Measurements from ENCODE around the gene LRFN2.

The LRFN2 gene

DNA sequence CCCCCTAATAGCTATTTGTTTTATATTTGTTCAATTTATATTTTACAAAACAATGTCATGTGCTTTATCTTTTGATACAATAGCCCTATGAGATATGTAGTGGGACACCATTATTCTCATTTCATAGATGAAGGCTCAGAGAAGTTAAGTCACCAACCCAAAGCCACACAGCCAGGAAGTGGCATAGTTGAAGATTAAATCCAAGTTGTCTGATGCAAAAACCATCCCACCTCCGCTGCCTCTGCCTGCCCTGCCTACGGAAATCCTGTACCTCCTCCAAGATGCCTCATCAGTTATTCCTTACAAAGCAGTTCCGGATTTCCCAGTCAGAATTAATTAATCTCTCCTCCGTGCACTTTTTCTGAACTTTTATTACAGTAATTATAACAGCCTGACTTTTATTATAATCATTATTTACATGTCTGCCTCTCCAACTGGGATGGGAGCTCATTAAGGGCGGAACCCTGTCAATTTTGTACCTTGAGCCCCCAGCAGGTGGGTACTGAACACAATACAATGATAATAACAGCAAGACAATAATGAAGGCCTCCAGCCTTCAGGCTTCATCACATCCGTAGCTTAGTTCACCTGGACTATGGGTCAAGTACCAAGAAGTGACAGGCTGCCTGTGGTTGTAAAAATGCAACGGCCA, 54.7 kb downstream of the LRFN2 start:
- H3K4me3 ChIP-seq (ENCODE audit: low read length), result no peak overlapping the region
- no peak for DNase-seq (ENCODE audit: low read depth)
- TF ChIP-seq, protein P1, sequence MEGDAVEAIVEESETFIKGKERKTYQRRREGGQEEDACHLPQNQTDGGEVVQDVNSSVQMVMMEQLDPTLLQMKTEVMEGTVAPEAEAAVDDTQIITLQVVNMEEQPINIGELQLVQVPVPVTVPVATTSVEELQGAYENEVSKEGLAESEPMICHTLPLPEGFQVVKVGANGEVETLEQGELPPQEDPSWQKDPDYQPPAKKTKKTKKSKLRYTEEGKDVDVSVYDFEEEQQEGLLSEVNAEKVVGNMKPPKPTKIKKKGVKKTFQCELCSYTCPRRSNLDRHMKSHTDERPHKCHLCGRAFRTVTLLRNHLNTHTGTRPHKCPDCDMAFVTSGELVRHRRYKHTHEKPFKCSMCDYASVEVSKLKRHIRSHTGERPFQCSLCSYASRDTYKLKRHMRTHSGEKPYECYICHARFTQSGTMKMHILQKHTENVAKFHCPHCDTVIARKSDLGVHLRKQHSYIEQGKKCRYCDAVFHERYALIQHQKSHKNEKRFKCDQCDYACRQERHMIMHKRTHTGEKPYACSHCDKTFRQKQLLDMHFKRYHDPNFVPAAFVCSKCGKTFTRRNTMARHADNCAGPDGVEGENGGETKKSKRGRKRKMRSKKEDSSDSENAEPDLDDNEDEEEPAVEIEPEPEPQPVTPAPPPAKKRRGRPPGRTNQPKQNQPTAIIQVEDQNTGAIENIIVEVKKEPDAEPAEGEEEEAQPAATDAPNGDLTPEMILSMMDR (conservative IDR thresholded peaks at IDR 0.05; ENCODE audit: low read length), result no peak

DNA sequence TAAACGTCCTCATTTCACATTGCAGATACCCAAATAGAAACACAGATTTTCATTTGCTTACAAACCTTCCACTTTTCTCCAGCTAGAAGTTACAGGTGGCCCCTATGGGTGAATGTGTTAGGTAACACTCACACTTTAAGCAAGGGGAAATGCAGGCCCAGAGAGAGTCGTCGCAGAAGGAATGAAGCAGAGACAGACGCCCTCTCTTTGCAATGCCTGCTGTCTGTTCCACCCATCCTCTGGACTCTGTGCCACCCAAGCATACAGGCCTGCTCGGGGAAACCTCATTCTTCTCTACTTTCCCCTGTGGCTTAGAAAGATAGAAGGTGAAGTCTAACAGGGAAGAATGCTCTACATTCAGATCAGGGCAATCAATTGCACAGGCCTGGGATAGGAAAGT, 57.2 kb downstream of the LRFN2 start:
- TF ChIP-seq, protein P1 (conservative IDR thresholded peaks at IDR 0.05; ENCODE audit: low read length), result no peak
- no peak for DNase-seq (ENCODE audit: low read depth)
- no peak overlapping the region for H3K4me3 ChIP-seq (ENCODE audit: low read length)

DNA sequence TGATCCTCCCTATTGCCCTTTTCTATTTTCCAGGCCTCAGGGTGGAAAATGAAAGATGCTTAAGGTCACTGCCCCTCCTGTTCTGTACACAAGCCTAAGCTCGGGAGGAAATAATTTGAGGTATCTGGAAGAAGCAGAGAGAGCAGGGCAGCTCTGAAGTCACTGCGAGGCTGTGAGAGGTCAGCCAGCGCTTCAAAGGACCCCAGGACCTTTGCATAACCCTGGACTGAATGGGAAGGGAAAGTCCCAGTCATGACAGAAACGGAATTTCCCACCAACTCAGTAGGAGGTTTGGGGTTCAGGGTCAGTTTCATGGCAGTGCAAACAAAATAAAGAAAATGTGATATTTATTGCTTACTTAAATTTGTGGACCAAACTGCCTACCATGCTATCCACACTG, 58.1 kb downstream of the LRFN2 start:
- DNase-seq (ENCODE audit: low read depth), result no peak
- no peak overlapping the region for H3K4me3 ChIP-seq (ENCODE audit: low read length)
- TF ChIP-seq, protein P1 (conservative IDR thresholded peaks at IDR 0.05; ENCODE audit: low read length), result no peak

DNA sequence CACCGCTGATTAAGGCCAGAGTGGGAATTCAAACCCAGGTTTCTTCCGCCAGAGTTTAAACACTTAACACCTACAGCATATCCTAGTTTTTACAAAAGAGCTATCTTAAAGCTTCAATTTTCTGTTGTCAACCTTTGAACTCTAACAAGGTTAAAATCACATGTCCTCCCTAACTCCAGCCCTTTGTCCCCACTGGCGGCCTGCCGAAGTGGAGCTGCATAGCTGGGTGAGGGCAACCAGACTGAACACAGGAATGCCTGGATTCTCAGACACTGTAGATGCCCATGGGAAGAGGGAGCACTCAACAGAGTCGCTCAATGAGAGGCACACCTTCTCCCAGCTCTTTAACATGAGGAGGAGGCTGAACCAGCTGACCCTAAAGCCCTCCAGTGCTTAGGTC, 59.1 kb downstream of the LRFN2 start:
- TF ChIP-seq, protein P1 (conservative IDR thresholded peaks at IDR 0.05; ENCODE audit: low read length), result no peak
- no peak for DNase-seq (ENCODE audit: low read depth)
- no peak overlapping the region for H3K4me3 ChIP-seq (ENCODE audit: low read length)

DNA sequence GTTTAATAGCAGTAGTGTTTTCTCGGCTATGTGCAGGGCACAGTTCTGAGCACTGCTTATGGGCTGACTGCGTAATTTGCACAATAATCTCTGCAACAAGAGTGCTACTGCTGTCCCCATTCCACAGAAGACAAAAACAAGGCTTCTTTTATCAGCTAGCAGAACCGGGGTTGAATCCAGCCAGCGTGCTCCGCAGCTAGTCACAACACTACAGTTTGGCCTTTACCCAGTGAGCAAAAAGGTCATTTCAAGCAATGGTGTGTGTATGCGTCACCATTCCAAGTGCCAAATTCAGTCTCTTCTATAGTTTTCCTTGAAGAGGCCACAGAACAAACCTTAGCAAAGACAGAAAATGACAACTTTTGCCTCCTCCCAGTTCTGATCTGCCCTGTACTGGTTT, 61.1 kb downstream of the LRFN2 start:
- DNase-seq (ENCODE audit: low read depth), result no peak
- TF ChIP-seq, protein P1 (conservative IDR thresholded peaks at IDR 0.05; ENCODE audit: low read length), result no peak
- H3K4me3 ChIP-seq (ENCODE audit: low read length), result no peak overlapping the region

DNA sequence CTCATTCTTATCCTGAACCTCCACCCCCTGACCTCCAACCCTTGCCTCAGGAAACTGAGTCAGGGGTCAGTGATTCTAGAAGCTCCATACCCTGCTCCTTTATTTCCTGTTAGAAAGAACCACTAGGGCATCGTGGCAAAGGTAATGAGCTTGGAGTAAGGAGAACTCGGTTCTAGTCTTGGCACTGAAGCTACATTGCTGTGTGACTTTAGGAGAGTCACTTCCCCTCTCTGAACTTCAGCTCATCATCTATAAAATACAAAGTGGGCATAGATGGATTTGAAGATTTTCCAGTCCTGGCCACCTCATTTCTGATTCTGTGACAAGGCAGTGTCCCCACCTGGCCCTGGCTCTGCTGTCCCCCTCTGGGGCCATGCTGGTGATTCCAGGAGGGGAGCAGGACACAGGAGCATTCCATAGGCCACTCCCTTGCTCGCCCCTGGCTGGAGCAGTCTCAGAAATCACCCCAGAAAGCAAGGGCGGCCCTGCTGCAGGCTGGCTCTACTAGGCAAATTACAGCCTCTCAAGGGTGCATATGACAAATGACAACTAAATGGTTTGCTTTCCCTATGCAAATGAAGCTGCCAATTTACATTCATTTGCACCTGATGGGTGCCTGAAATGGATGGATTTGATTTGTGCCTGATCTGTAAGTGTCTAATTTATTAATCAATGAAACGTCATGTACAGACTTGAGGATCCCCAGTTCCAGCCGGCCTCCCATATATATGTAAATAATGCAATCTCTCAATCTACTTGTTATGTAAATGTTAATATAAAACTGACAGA, 62.2 kb downstream of the LRFN2 start:
- TF ChIP-seq, protein P1 (conservative IDR thresholded peaks at IDR 0.05; ENCODE audit: low read length), result no peak
- no peak overlapping the region for H3K4me3 ChIP-seq (ENCODE audit: low read length)
- no peak for DNase-seq (ENCODE audit: low read depth)

Measured in AG10803 (cell line).